Stimulated activated CD8-positive, alpha-beta memory T cell treated with anti-CD3 and anti-CD28 coated beads, Interleukin-7, amount 100 ng/mL, for 1 hour (primary cell): Measurements from ENCODE around the gene TM6SF1.
"Not testable (repeated sequence)": the region's sequence is repeated elsewhere in the genome, so short reads cannot be mapped to it uniquely, and the experiment has no call there.

Experiments
- DNase-seq, 2 donors: peaks; one replicate each; pipeline ENCODE4 v3.0.0-alpha.2; 2020; ENCODE audit warnings: low read depth in 2 of 2

The TM6SF1 gene

DNA sequence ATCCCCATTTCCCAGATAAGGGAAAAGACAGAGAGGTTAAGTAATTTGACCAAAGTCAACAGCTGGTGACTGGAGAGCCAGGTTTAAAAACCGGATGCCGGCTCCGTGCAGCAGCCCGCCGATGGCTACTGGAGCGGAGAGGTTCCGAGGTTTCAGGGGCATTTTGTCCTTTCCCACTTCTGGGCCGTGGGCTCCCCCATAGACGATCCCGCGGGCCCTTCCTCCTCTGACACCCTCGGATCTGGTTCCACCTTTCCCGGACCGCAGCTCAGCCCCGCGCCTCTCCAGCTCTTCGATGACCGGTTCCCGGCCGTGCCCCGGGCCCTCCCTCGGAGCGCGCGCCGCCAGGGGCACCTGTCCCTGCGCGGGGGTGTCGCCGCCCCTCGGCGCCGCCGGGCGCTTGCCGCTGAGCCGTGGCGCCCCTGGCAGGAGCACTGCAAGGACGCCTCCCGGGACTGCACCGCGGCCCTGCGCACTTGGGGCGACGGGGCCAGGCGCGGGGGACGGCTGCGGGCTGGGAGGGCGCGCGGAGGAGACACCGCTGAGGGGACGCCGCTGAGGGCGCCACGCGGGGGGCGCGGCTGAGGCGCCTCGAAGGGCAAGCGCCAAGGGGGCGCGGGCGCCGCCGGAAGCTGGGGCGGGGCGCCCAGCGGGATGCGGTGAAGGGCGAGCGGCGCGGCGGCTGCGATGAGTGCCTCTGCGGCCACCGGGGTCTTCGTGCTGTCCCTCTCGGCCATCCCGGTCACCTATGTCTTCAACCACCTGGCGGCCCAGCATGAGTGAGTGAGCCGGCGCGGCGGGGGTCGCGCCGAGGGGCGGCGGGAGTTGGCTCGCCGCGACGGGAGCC lies at the start of gene TM6SF1:
TSS of gene TM6SF1 (plus strand) at position 652 of the 847 bp plus-strand sequence. CDS start at position 688, 36 bp downstream.
- no peak for DNase-seq

GRCh38 chr15:83057696-83058376 lies 49.6 kb upstream of the TM6SF1 start:
- DNase-seq: no peak

DNA sequence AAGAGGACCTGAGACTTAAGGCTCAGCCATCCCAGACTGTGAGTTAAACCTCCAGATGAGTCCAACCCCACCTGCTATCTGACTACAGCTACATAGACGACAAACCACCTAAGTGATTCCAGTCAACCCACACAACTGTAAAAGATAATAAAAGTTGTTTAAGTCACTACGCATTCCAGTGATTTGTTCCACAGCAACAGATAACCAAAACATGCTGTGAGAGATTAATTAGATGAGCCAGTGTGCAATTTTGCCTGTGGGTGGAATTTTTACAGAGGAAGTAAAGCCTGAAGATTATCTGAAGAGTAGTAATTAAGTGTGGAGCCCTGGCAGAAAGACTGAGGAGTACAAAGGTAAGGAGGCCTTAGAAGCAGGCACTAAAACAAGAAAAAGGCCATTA lies 45.8 kb upstream of the TM6SF1 start:
- no peak for DNase-seq

GRCh38 chr15:83062768-83063180 lies 44.7 kb upstream of the TM6SF1 start:
- DNase-seq: no peak

DNA sequence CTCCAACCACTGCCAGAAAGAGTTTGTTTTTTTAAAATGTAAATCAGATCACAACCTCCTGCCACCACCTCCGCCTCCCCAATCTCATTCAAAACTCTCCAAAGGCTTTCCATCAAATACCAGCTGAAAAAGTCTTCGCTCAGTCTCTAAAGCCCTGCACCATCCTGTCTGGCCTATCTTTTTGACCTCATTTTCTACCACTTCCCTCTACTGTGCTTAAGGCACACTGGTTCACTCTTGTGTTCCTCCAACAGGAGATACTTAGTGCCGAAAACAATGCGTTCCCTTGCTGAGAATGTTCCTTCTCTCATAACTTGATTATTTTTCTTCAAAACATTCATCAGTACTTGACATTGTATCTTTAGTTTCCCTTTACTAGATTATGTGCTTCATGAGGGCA lies 43.9 kb upstream of the TM6SF1 start:
- DNase-seq: no peak

- no peak for DNase-seq
Observed at GRCh38 chr15:83064859-83065258, 42.6 kb upstream of the TM6SF1 start.

DNA sequence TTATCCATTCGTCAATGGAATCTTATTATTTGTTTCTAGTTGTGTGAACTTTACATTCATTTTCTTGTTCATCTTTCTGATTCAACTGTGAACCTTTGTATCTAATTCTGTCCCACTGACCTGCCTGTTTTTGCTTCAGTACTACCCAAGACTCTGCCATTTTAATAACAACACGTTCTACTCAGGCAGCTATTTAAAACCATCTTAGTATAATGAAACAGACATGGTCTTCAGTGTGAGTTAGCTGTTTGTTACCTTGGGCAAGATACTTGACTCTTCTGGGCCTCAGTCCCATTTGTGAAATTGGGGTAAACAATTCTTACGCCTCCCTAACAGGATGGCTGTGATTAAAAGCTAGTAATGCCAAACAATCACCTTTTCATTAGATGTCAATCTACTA lies 42.0 kb upstream of the TM6SF1 start:
- DNase-seq: no peak

- DNase-seq: no peak
Observed at GRCh38 chr15:83066034-83066733, 41.3 kb upstream of the TM6SF1 start.

- peak; percentile 50 to 57 for DNase-seq
Observed at GRCh38 chr15:83066734-83067637, 40.5 kb upstream of the TM6SF1 start, which contains the start of gene BTBD1. BTBD1 (minus strand) TSS chr15:83067252; CDS start chr15:83067151, 101 bp downstream.

DNA sequence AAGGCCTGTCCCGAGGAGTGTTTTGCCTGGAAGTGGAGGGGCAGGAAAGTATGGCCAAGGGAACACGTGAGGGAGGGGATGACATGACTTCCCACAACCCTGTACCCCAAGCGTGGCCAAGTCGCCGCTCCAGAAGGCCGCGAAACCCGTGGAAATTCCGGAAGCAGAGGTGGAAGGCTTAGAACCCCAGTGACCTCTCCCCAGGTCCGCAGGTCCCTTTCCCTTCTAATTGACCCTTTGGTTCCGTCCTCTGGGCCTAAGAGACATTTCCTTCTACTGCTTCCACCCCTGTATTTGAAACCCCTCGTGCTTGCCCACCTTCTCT lies 39.8 kb upstream of the TM6SF1 start:
- DNase-seq: no peak

- no peak for DNase-seq
Observed at GRCh38 chr15:83068054-83068453, 39.4 kb upstream of the TM6SF1 start.

- DNase-seq: not testable (repeated sequence)
Observed at GRCh38 chr15:83069211-83069642, 38.2 kb upstream of the TM6SF1 start.

- DNase-seq: no peak
Observed at GRCh38 chr15:83077491-83078230, 29.8 kb upstream of the TM6SF1 start.

DNA sequence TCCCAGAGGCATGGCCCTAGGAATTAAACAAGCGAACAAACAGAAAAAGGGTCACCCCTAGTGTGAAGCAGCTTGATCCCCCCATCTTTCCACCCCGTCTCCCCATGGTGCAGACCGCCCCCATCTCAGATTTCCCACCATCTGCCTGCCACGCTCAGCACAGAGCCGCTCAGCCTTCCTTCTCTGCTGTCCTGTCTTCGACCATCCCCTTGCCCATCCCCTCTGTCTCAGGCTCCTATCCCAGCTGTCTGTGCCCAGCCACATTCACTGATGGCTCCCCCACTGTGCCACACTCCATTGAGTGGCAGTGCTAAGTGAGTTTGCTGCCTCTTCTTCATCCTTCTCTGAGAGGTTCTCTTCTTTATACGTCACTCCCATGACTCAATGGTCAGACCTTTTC lies 28.7 kb upstream of the TM6SF1 start:
- DNase-seq: no peak

- DNase-seq: no peak
Observed at GRCh38 chr15:83081256-83082014, 26.0 kb upstream of the TM6SF1 start.

DNA sequence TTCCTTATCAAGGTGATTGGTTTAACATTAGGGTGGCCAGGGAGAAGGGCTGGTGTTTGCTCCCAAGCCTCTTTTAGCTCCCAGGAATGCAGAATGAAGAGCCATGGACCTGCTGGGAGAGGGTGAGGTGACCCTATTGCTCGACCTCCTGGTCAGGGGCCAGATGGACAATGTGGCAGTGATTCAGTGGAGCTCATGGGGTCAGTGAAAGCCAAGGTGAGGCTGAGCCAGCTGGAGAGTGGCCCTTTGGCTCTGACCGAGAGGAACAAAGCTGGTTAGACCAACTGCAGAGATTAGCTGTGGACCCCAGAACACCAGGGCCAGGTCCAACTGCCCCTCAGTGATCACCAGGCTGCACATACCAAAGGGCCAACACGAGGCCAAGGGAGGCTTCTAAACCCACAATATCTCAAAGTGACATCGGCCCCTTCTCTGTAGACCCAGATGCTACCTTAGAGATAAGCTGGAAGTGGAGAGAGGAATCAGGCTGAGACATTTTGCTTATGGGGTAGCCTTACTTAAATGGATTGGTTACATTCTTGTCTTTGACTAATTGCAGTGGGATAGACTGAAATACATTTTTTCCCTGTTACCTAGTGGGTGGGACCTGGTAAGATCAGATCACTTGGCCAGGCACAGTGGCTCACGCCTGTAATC lies 24.6 kb upstream of the TM6SF1 start:
- no peak for DNase-seq

DNA sequence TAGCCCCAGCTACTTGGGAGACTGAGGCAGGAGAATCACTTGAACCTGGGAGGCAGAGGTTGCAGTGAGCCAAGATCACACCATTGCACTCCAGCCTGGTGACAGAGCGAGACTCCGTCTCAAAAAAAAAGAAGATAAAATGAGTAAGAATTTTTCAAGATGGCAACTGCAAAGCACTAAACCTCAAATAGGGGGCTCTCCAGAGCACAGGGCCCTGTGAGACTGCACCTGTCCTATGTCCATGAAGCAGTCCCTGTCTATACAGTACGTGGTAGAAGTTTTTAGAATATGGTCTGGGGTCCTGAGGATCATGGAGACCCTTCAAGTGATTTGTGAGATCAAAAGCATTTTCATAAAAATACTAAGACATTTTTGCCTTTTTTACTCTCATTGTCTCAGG lies 22.0 kb upstream of the TM6SF1 start:
- not testable (repeated sequence) for DNase-seq

DNA sequence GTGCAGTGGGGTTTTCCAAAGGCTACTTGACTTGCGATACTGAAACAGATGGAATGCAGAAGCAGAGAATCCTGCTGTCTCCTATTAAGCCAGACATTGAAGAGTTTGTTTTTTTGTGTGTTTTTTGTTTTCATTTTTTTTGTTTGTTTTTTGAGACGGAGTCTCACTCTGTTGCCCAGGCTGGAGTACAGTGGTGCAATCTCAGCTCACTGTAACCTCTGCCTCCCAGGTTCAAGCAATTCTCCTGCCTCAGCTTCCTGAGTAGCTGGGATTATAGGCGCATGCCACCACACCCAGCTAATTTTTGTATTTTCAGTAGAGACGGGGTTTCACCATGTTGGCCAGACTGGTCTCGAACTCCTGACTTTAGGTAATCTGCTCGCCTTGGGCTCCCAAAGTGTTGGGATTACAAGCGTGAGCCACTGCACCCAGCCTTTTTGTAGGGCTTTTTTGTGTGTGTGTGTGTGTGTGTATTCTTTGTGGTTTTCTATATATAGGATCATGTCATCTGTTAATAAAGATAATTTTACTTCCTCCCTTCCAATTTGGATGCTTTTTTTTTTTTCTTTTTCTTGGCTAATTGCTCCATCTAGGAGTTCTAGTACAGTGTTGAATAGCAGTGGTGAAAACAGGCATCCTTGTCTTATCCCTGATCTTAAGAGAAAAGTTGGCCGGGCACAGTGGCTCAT lies 21.4 kb upstream of the TM6SF1 start:
- not testable (repeated sequence) for DNase-seq

GRCh38 chr15:83087576-83087975 lies 19.9 kb upstream of the TM6SF1 start:
- DNase-seq: no peak
